Astrocyte (in vitro differentiated cells and primary cell): Measurements from ENCODE around the gene ESD. TPM values are rescaled to one million over a fixed set of nuclear protein-coding genes. Genes with fewer than 3 reads are reported as not detected.

ENCODE experiments used
- DNase-seq: peaks from one replicate; pipeline ENCODE4 v3.0.0-alpha.2; 2010; ENCODE audit warnings: low read depth
- FAIRE-seq: peaks from 2 replicates; lab custom pipeline; 2011; peaks lifted over from hg19 to GRCh38; lab: Jason Lieb, UNC
- H2AFZ ChIP-seq: 2 replicates; pipeline ENCODE4 v1.6.0; 2012; ENCODE audit warnings: low read depth, low read length, inconsistent platforms
- H3K27ac ChIP-seq: 2 replicates; pipeline ENCODE4 v1.5.1; 2011; ENCODE audit warnings: low read depth, low read length, inconsistent platforms
- H3K27me3 ChIP-seq: 2 replicates; pipeline ENCODE4 v1.6.0; 2011; ENCODE audit warnings: low read length, inconsistent platforms; ENCODE audit not compliant: insufficient read depth
- H3K36me3 ChIP-seq: 2 replicates; pipeline ENCODE4 v1.5.1; 2011; ENCODE audit warnings: low read length, inconsistent platforms; ENCODE audit not compliant: insufficient read depth
- H3K4me1 ChIP-seq: 2 replicates; pipeline ENCODE4 v1.5.1; 2011; ENCODE audit warnings: low read length, inconsistent platforms; ENCODE audit not compliant: insufficient read depth
- H3K4me2 ChIP-seq: 2 replicates; pipeline ENCODE4 v1.6.0; 2012; ENCODE audit warnings: low read length, inconsistent platforms
- H3K4me3 ChIP-seq: 2 replicates; pipeline ENCODE4 v1.5.1; 2011; ENCODE audit warnings: low read depth, mild to moderate bottlenecking, low read length, inconsistent platforms; ENCODE audit not compliant: insufficient read depth
- H3K79me2 ChIP-seq: 2 replicates; pipeline ENCODE4 v1.6.0; 2012; ENCODE audit warnings: mild to moderate bottlenecking, low read length, inconsistent platforms; ENCODE audit not compliant: insufficient read depth
- H3K9ac ChIP-seq: 2 replicates; pipeline ENCODE4 v1.6.0; 2012; ENCODE audit warnings: mild to moderate bottlenecking, low read length, inconsistent platforms
- H3K9me3 ChIP-seq: 2 replicates; pipeline ENCODE4 v1.5.1; 2012; ENCODE audit warnings: low read depth, mild to moderate bottlenecking, low read length, inconsistent platforms; ENCODE audit not compliant: insufficient read depth
- H4K20me1 ChIP-seq: 2 replicates; pipeline ENCODE4 v1.6.0; 2012; ENCODE audit warnings: low read length, inconsistent platforms; ENCODE audit not compliant: insufficient read depth
- H3K27ac Mint-ChIP-seq: one replicate; pipeline ENCODE4 v1.8.0; 2021; ENCODE audit warnings: mild to moderate bottlenecking, mixed read lengths; ENCODE audit not compliant: unreplicated experiment
- H3K27me3 Mint-ChIP-seq: one replicate; pipeline ENCODE4 v1.8.0; 2021; ENCODE audit warnings: low read depth, mixed read lengths; ENCODE audit not compliant: unreplicated experiment
- H3K36me3 Mint-ChIP-seq: one replicate; pipeline ENCODE4 v1.8.0; 2021; ENCODE audit warnings: low read depth, mixed read lengths; ENCODE audit not compliant: unreplicated experiment
- H3K4me1 Mint-ChIP-seq: one replicate; pipeline ENCODE4 v1.8.0; 2021; ENCODE audit warnings: low read depth, mixed read lengths; ENCODE audit not compliant: unreplicated experiment
- H3K4me3 Mint-ChIP-seq: one replicate; pipeline ENCODE4 v1.8.0; 2021; ENCODE audit warnings: mild to moderate bottlenecking, moderate library complexity, mixed read lengths; ENCODE audit not compliant: unreplicated experiment
- H3K9me3 Mint-ChIP-seq: one replicate; pipeline ENCODE4 v1.8.0; 2021; ENCODE audit warnings: mild to moderate bottlenecking, mixed read lengths; ENCODE audit not compliant: unreplicated experiment
- CTCF ChIP-seq: IDR thresholded peaks from 2 replicates; pipeline ENCODE4 v1.5.1; 2011; ENCODE audit warnings: low read depth, mild to moderate bottlenecking, inconsistent platforms, low read length, moderate library complexity; ENCODE audit not compliant: insufficient read depth
- EZH2 ChIP-seq: IDR thresholded peaks from 2 replicates; pipeline ENCODE4 v1.6.1; 2012; ENCODE audit warnings: mild to moderate bottlenecking, low read length, inconsistent platforms; ENCODE audit not compliant: insufficient read depth
- total RNA-seq: library from RNA; stranded (reverse); gene quantifications from 2 replicates; pipeline ENCODE4 v1.2.1, GENCODE V29; 2021

ESD gene
- total RNA-seq, 1 donor from 2014 or later = 91.3 TPM

GRCh38 chr13:46799139-46799538, 2.2 kb upstream of the ESD start:
- no peak for DNase-seq
- FAIRE-seq = no peak
- Histone ChIP-seq H3K9me3 (no peaks in the 10 kb centered on the region), H3K27me3 (no peaks in the 10 kb centered on the region), H3K27ac (no peak overlapping the region), H4K20me1 (peaks cover 6% of the 10 kb centered on the region), H3K4me1 (peaks cover 25% of the 10 kb centered on the region), H3K4me2 (no peak overlapping the region), H2AFZ (no peak overlapping the region), H3K9ac (no peak overlapping the region), H3K36me3 (no peaks in the 10 kb centered on the region), H3K79me2 (peaks cover 28% of the 10 kb centered on the region), H3K4me3 (no peak overlapping the region)
- no peaks in the 10 kb centered on the region for H3K27me3 Mint-ChIP-seq
- no peak overlapping the region for H3K27ac Mint-ChIP-seq
- no peak overlapping the region for H3K4me3 Mint-ChIP-seq
- TF ChIP-seq EZH2 (no peak), CTCF (no peak)
- no peaks in the 10 kb centered on the region for H3K9me3 Mint-ChIP-seq
- peaks cover 3% of the 10 kb centered on the region for H3K36me3 Mint-ChIP-seq
- peaks cover 35% of the 10 kb centered on the region for H3K4me1 Mint-ChIP-seq

GRCh38 chr13:46797501-46798237, 708 bp upstream of the ESD start:
- Histone ChIP-seq H3K4me2 (peak overlapping the region; percentile 93), H3K9me3 (no peaks in the 10 kb centered on the region), H2AFZ (peak overlapping the region; percentile 100), H3K27me3 (no peaks in the 10 kb centered on the region), H3K4me3 (peak overlapping the region; percentile 93), H3K27ac (peak overlapping the region; percentile 94), H3K4me1 (peaks cover 16% of the 10 kb centered on the region), H3K36me3 (no peaks in the 10 kb centered on the region), H4K20me1 (peaks cover 13% of the 10 kb centered on the region), H3K79me2 (peaks cover 41% of the 10 kb centered on the region), H3K9ac (peak overlapping the region; percentile 99)
- H3K27me3 Mint-ChIP-seq = no peaks in the 10 kb centered on the region
- peaks cover 3% of the 10 kb centered on the region for H3K36me3 Mint-ChIP-seq
- no peak for FAIRE-seq
- no peaks in the 10 kb centered on the region for H3K9me3 Mint-ChIP-seq
- TF ChIP-seq CTCF (no peak), EZH2 (no peak)
- no peak for DNase-seq
- peak overlapping the region; percentile 99 for H3K27ac Mint-ChIP-seq
- peaks cover 22% of the 10 kb centered on the region for H3K4me1 Mint-ChIP-seq
- H3K4me3 Mint-ChIP-seq = peak overlapping the region; percentile 99

GRCh38 chr13:46796129-46796514, 839 bp downstream of the ESD start:
- no peak for FAIRE-seq
- Histone ChIP-seq H3K9me3 (no peaks in the 10 kb centered on the region), H3K79me2 (peaks cover 43% of the 10 kb centered on the region), H4K20me1 (peaks cover 13% of the 10 kb centered on the region), H3K4me2 (peak overlapping the region; percentile 93), H3K27me3 (no peaks in the 10 kb centered on the region), H3K4me3 (peak overlapping the region; percentile 93), H2AFZ (peak overlapping the region; percentile 100), H3K36me3 (peaks cover 4% of the 10 kb centered on the region), H3K27ac (peak overlapping the region; percentile 94), H3K4me1 (peaks cover 16% of the 10 kb centered on the region), H3K9ac (peak overlapping the region; percentile 99)
- no peaks in the 10 kb centered on the region for H3K9me3 Mint-ChIP-seq
- H3K27me3 Mint-ChIP-seq = no peaks in the 10 kb centered on the region
- no peak for DNase-seq
- peak overlapping the region; percentile 99 for H3K4me3 Mint-ChIP-seq
- H3K4me1 Mint-ChIP-seq = peaks cover 12% of the 10 kb centered on the region
- TF ChIP-seq CTCF (no peak), EZH2 (no peak)
- H3K27ac Mint-ChIP-seq = peak overlapping the region; percentile 99
- H3K36me3 Mint-ChIP-seq = peaks cover 3% of the 10 kb centered on the region
